GM21528 (cell line): Measurements from ENCODE around the gene E2F8.
"Not testable (repeated sequence)": the region's sequence is repeated elsewhere in the genome, so short reads cannot be mapped to it uniquely, and the experiment has no call there.

Source experiments
- ATAC-seq: cut with Tn5 transposase; IDR thresholded peaks from one replicate; pipeline ENCODE4 v1.9.1; 2021; ENCODE audit warnings: mild to moderate bottlenecking, moderate library complexity; ENCODE audit not compliant: unreplicated experiment, low FRiP score

The E2F8 gene, protein sequence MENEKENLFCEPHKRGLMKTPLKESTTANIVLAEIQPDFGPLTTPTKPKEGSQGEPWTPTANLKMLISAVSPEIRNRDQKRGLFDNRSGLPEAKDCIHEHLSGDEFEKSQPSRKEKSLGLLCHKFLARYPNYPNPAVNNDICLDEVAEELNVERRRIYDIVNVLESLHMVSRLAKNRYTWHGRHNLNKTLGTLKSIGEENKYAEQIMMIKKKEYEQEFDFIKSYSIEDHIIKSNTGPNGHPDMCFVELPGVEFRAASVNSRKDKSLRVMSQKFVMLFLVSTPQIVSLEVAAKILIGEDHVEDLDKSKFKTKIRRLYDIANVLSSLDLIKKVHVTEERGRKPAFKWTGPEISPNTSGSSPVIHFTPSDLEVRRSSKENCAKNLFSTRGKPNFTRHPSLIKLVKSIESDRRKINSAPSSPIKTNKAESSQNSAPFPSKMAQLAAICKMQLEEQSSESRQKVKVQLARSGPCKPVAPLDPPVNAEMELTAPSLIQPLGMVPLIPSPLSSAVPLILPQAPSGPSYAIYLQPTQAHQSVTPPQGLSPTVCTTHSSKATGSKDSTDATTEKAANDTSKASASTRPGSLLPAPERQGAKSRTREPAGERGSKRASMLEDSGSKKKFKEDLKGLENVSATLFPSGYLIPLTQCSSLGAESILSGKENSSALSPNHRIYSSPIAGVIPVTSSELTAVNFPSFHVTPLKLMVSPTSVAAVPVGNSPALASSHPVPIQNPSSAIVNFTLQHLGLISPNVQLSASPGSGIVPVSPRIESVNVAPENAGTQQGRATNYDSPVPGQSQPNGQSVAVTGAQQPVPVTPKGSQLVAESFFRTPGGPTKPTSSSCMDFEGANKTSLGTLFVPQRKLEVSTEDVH

DNA sequence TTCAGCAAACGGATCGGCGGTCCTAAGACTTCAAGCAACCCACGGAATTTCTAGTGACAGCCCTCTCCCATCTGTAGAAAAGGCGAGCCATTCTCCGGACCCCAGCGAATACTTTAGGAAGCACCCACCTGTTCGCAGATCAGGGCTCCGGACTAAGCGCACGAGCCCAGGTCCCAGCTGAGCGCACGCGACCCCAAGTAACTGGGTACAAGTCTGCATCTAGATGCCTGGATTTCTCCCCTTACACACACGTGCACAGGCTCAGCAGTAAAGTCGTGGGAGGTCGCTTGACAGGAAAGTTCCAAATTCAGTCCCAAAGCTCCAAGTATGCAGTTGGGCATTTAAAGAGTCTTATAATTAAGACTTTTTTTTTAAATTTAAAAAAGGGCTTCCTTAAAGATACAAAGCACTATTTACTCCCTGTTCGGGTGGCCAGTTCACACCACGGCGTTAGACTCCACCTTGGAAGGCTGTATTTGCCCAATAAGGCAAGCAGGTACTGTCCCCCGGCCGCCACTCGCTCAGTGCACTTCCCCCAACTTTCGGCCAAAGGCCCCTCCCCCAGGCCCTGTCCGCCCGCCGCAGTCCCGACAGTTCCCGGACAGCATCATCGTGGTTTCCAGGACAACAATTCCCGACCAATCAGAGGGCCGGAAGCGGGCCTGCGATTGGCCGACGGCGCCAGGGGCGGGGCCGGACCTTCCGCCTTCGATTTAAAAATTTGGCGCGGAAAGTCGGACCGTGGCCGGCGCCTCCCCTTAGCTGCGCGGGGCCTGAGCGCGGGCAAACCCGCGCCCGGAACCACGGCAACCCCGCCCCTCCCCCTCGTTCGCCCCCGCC lies at the start of gene E2F8:
E2F8 (minus strand) TSS at position 526 of the 840 bp plus-strand sequence. CDS start 824 bp downstream, outside the sequence.
- ATAC-seq: peak; percentile 84

DNA sequence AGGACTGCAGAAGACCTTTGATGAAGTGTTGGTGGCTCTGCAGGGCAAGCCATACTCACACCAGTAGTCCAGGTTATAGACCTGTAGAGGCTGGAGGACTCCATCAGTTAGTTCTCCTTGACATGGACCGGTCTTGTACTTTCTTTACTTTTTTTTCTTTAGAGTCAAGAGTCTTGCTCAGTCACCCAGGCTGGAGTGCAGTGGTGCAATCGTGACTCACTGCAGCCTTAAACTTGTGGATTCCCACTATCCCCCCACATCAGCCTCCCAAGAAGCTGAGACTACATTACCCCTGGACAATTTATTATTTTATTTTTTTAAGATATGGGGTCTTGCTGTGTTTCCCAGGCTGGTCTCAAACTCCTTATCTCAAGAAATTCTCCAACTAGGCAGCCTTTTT lies 49.6 kb upstream of the E2F8 start:
- no peak for ATAC-seq

DNA sequence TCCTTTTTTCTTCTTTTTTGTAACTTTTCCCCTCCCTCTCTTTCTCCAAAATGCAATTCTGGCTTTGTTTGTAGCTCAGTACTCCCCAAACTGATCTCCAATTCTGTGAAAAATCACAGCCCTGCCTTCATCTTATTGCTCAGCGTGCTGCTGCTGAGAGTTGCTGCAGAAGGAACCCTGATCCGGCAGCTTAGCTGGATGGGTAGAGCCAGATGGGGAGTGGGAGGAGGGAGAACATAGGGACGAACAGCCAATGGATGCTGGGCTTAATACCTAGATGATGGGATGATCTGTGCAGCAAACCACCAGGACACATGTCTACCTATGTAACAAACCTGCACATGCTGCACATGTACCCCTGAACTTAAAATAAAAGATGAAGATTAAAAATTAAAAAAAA lies 47.5 kb upstream of the E2F8 start:
- no peak for ATAC-seq

DNA sequence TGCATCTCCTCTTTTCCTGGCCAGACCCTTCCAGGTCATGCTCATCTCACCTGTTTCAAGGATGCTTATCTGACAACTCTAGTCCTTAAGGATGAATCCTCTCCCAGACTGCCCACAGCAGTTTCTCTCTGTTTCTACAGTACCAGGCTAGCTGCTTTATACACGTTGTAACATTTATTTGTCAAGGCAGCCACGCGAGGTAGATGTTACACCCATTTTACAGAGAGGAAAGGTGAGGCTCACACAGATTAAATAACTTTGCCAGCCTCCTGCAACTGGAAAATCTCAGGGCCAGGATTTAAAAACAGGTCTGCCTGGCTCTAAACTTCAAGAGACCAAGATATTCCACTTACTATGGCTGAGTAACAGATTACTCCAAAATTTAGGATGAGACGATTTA lies 45.7 kb upstream of the E2F8 start:
- no peak for ATAC-seq

DNA sequence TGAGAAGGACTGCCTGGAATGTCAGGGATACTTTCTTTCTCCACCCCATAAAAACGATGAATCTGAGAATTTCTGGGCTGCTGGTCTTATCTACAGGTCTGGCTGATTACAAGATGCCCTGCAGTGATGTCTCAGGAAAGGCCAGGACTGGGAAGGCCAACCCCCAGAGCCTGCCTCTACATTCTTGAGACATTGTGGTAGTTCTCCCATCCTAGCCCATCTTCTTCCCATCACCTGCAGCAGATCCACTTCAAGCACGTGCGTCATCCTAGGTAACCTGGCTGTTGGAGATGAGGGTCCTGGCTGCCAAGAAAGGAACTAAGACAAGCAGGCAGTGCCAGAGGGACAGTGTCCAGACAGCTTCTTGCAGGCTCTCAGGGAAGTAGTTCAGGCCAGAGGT lies 44.1 kb upstream of the E2F8 start:
- ATAC-seq: no peak

DNA sequence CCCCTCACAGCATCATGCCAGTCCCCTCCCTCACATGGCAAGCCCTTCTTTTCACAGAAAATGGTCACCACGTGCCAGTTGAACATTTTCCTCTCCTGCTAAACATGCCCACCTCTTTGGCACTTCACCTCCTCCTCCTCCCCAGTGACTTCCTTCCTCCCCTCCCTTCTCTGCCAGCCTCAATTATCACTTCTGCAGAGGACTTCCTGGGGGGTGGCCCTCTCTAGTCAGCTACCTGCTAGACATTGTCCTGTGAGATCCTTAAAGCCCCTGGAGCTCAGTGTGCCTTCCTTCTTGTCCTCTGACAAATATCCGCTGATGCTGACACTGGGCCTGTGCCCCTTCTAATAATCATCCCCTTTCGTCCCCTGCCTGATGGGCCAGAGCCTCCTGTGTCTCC lies 43.2 kb upstream of the E2F8 start:
- ATAC-seq: no peak

DNA sequence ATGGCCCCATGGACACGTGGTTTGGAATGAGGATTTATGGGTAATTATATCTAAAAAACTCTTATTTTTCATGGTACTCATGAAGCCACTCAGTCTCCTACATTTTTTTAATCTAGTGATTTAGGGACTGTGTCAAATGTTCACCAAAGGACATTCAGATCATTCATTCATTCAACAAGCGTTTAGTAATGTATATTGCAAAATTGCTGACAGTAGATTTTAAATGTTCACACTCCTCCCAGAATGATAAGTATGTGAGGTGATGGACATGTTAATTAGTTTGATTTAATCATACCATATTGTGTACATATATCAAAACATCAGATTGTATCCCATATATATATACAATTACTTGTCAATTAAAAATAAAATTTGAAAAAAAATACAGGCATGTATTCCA lies 40.8 kb upstream of the E2F8 start:
- ATAC-seq: no peak

DNA sequence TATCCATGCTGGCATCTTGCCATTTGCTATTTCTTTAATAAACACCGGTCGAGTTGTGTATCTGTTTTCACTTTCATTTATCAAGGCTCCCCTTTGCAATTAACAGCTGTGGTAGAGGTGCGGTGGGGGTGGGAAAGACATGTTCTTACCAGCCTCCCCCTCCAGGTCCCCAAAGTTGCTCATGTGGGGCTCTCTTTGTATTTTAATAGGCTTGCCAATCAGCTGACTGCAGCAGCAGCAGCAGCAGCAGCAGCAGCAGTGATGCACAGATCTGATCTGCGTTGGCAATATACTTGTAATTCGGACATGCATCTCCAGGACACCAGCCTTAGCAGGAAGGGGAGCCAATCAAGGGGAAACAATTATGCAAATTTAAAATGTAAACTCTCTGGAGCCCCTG lies 40.3 kb upstream of the E2F8 start:
- ATAC-seq: no peak

DNA sequence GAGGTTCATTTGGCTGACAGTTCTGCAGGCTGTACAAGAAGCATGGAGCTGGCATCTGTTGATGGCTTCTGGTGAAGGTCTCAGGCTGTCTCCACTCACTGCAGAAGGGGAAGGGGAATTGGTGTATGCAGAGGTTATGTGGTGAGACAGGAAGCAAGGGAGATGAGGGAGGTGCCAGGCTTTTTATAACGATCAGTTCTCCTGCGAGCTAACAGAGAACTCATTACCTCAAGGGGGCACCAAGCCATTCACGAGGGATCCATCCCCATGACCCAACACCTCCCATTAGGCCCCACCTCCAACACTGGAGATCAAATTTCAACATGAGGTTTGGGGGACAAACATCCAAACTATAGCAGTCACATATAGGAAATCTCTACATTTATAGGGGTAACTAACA lies 38.7 kb upstream of the E2F8 start:
- no peak for ATAC-seq

DNA sequence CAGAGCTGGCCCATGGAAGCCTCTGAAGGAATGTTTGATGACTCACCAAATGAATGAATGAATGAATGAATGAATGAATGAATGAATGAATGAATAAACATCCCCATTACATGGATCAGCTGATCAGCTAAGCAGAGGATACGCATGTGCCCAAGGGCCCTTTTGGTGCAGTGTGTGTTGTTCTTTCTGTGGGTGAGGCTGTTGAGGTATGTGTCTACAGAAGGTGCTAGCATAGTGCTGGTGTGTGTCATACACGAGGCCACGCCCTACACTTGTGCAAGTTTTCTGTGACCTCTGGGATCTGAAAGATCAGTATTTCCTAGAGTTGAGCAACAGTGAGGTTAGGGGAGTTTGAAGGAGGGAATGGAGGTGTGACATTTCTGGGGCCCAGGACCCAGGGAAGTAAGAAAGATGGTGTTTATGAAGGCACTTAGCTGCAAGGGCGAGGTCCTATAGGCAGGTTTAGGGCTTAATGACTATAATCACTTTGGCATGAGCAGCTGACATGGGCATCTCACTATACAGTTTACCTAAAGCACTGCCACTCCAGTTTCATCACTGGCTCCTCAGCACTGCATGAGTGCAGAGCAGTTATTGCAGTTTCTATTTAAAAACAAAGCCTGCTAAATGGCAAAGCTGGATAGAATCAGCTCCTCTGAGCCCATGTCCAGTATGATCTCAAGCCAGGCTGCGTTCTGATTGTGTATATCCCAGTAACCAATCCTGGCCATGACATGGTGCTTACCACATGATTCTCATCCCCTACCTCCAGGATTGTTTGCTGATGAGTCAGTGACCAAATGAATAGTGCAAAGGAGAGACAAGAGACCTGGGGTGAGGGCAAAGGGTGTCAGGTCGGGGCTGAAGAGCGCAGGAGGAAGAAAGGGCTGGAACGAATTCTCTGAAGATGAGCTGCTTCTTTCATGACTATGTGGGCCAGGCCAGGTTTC lies 36.4 kb upstream of the E2F8 start:
- no peak for ATAC-seq

DNA sequence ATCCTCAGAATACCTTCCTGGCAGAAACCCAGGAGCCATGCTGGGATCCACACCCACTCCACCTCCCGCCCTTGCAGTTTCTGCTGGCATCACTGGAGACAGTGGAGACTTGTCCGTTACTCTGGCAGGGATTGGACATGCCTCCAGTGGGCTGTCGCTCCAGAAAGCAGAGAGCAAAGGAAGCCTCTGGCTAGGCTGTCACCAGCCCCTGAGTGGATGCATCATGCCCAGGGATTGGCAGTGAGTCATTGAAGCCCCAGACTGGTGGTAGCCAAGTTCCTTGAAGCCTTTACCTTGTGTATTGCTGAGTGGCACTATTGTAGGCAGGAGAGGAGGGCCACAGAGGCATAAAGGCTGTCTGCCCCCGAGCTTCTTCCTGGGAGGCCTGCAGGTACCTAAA lies 34.8 kb upstream of the E2F8 start:
- ATAC-seq: no peak

DNA sequence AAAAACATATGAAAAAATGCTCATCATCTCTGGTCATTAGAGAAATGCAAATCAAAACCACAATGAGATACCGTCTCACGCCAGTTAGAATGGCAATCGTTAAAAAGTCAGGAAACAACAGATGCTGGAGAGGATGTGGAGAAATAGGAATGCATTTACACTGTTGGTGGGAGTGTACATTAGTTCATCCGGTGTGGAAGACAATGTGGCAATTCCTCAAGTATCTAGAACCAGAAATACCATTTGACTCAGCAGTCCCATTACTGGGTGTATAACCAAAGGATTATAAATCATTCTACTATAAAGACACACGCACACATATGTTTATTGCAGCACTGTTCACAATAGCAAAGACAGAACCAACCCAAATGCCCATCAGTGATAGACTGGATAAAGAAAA lies 32.5 kb upstream of the E2F8 start:
- not testable (repeated sequence) for ATAC-seq

DNA sequence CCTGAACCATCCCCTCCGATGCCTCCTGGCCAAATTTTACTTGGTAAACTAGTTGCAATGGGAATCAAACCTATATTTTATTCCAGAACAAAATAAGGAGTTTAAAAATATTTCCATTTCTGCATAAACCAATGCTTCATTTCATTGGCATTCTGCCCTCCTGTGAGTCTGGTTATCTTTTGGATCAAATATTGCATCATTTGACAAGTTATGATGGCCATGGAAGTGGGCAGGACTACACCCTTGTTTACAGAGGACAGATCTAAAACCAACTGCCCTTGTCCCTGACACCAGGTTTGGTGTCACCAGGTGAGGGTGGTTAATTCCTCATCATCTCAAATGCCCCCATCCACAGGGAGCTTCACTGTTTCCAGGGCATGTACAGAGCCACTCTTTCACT lies 28.2 kb upstream of the E2F8 start:
- no peak for ATAC-seq

DNA sequence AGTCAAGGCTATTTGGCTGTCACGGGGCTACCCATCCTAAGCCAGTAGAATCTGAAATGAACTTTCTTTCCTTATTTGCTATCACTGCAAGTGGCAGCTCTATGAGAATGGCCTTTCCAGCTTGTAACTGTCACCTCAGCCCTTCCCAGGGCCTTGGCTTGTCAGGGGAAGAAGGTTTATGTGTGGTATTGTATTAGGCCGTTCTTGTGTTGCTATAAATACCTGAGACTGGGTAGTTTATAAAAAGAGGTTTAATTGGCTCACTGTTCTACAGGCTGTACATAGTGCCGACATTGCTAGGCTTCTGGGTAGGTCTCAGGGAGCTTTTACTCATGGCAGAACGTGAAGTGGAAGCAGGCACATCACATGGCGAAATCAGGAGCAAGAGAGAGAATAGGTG lies 26.8 kb upstream of the E2F8 start:
- no peak for ATAC-seq

DNA sequence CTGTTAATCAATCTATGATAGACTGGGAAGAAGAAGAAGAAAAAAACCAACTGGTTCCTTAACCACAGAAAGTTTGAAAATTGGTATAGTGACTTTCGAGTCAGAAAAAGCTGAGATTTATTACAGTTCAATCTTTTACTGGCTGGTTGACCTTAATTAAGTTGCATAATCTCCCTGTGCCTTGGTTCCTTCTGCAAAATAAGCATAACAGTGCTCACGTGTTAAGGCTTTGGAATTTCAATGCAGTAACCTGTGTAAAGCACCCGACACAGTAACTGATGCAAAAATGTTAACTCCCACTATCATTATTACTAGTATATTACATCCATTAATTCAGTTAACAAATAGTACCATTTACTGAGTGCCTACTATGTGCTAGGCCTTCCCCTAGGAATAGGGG lies 22.6 kb upstream of the E2F8 start:
- ATAC-seq: no peak

DNA sequence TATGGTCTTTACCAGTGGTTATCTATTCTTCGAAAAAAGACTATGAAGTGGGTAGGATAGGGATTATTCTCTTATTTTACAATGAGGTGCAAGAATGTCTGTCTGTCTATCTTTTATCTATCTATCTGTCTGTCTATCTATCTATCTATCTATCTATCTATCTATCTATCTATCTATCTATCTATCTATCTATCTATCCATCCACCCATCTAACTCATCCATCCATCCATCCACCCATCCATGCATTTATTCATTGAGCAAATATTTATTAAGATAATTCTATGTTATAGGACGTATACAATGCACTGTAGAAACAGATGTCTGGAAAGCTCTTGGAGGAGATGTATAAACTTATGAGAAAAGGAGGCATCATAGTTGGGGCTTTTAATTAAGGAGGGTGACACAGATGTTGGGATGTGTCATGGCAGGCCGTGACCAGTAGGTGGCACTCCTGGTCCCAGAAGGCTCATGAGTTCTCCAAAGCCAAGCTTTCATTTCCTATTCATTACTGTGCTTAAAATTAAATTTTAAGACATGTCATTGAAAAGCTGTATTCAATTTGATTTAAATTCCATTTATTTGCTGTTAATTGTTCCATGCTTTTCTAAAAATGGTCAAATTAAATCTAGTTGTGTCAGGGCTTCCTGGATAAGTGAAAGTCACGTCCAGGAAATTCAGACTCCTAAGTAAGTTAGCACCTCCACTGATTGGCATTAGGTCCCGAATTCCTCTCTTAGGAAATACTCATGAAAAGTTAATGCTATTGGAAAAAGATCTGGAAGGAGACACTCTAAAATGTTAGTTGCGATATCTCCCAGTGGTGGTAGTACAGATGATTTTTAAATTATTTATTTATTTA lies 19.0 kb upstream of the E2F8 start:
- peak; percentile 76 for ATAC-seq

DNA sequence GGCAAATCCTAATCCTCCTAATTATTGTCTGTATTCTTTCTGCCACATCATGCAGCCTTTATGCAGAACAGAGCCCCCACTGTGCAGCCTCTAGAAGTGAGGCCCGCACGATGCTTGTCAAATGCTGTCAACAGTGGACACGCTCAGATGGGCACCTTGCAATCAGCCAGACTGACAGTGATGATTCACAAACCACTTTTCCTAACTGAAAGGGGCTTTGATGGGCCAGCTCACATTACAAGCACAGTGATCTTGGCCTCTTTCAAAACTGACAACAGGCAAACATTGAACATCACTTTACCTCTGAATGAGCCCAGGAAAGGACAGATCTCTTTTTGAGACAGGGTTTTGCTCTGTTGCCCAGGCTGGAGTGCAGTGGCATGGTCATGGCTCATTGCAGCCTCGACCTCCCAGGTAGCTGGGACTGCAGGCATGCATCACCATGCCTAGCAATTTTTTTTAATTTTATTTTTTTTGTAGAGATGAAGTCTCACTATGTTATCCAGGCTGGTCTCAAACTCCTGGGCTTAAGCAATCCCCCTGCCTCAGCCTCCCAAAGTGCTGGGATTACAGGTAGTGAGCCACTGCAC lies 18.0 kb upstream of the E2F8 start:
- no peak for ATAC-seq

DNA sequence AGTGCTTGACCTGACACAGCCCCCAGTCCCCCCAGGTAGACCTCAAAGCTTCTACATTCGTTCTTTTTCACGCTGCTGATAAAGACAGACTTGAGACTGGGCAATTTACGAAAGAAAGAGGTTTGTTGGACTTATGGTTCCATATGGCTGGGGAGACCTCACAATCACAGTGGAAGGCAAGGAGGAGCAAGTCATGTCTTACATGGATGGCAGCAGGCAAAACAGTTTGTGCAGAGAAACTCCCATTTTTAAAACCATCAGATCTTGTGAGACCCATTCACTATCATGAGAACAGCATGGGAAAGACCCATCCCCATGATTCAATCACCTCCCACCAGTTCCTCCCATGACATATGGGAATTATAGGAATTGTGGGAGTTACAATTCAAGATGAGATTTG lies 13.7 kb upstream of the E2F8 start:
- ATAC-seq: not testable (repeated sequence)
